ENCODE data around the gene ZNF746. TPM values are rescaled to one million over a fixed set of nuclear protein-coding genes. Genes with fewer than 3 reads are reported as not detected.

ZNF746 gene
- polyA plus RNA-seq, 1 donor (not counting 4 experiments of a cell fraction or from before 2014, with no cell fraction given), result 7.0 TPM

DNA sequence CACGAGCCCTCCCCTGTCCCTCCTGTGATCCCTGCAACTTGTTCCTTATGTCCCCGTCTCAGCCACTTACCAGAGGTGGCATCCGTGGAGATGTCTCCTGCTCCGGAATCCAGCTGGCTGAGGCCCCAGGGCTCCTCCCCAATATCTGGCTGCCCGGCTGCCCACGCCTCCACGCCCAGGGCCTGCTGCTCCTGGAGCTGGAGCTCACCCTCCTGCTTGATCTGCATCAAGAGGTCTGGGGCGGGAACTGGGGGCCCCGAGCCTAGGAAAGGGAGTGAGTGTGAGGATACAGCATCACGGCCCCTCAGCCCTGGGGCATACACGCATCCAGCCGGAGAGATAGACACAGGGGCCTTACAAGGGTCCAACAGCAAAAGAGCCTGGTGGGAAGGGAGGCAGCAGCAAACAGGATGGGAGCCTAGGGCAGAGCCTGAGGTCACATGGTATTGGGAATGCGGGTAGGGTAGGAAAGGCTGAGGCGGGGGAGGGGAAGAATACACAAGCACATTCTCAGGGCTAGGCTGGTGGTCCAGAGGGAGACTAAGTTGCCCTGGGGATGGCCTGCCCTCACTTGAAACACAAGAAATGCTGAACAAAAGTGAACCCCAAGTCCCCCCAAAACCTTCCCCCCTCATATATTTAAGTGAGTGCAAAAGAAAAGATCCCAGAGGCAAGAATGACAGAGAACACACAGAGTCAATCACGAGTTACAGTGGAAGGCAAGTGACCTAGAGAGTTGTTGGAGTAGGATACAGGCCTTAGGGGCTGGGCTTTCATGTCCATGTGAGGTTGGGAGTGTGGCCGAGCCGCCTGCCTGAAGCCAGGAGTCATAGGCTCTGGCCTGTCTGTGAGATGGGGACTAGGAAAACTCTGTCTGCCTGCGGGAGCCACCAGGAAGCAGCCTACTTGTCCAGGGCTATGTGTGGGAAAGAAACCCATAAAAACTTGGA is 19.8 kb downstream of the ZNF746 start:
- H4K20me1 ChIP-seq (ENCODE audit: control insufficient read depth, extremely low read depth, insufficient read depth, low read length), result no peaks in the 10 kb centered on the region
- dilution Hi-C loops (cut with MboI; ENCODE audit: extremely low pct_ligation_motif_present, low sequenced_read_pairs), result no loop called here
- H2AFZ ChIP-seq (ENCODE audit: control insufficient read depth, low read length), result no peak overlapping the region
- no peak overlapping the region for H3K27ac ChIP-seq (ENCODE audit: control insufficient read depth, insufficient read depth, low read length)
- no peak for FAIRE-seq
- H3K9me1 ChIP-seq (ENCODE audit: control insufficient read depth, extremely low read depth, insufficient read depth, low read length), result no peaks in the 10 kb centered on the region
- no peak for DNase-seq (ENCODE audit: low read depth, low spot score)
- no peaks in the 10 kb centered on the region for H3K27me3 ChIP-seq (ENCODE audit: control insufficient read depth, extremely low read depth, insufficient read depth, low read length)
- H3K36me3 ChIP-seq (ENCODE audit: control insufficient read depth in 2 of 2, extremely low read depth in 1 of 2, insufficient read depth in 2 of 2, low read length in 2 of 2), result peaks cover 23 to 25% of the 10 kb centered on the region in 2 experiments
- no peak for TF ChIP-seq EZH2 (IDR thresholded peaks at IDR 0.05; ENCODE audit: low read length)
- TF ChIP-seq, protein P1, sequence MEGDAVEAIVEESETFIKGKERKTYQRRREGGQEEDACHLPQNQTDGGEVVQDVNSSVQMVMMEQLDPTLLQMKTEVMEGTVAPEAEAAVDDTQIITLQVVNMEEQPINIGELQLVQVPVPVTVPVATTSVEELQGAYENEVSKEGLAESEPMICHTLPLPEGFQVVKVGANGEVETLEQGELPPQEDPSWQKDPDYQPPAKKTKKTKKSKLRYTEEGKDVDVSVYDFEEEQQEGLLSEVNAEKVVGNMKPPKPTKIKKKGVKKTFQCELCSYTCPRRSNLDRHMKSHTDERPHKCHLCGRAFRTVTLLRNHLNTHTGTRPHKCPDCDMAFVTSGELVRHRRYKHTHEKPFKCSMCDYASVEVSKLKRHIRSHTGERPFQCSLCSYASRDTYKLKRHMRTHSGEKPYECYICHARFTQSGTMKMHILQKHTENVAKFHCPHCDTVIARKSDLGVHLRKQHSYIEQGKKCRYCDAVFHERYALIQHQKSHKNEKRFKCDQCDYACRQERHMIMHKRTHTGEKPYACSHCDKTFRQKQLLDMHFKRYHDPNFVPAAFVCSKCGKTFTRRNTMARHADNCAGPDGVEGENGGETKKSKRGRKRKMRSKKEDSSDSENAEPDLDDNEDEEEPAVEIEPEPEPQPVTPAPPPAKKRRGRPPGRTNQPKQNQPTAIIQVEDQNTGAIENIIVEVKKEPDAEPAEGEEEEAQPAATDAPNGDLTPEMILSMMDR (optimal IDR thresholded peaks at IDR 0.05 in 1 of 3, IDR thresholded peaks at IDR 0.05 in 1 of 3, conservative IDR thresholded peaks at IDR 0.05 in 1 of 3; ENCODE audit: extremely low read depth in 1 of 3, insufficient read depth in 2 of 3, low read length in 3 of 3), result no peak
- H3K4me2 ChIP-seq (ENCODE audit: control insufficient read depth, extremely low read depth, insufficient read depth, low read depth, low read length), result no peak overlapping the region
- peaks cover 8% of the 10 kb centered on the region for H3K79me2 ChIP-seq (ENCODE audit: control insufficient read depth, insufficient read depth, low read length)
- no peak overlapping the region for H3K9ac ChIP-seq (ENCODE audit: control insufficient read depth, extremely low read depth, insufficient read depth, low read length)
- no peak overlapping the region for H3K4me3 ChIP-seq (ENCODE audit: control insufficient read depth in 2 of 3, extremely low read depth in 1 of 3, insufficient read depth in 2 of 3, low read depth in 1 of 3, low read length in 3 of 3)
- no peaks in the 10 kb centered on the region for H3K4me1 ChIP-seq (ENCODE audit: control insufficient read depth, extremely low read depth, insufficient read depth, low read length)
- no peaks in the 10 kb centered on the region for H3K9me3 ChIP-seq (ENCODE audit: control insufficient read depth, low read depth, low read length)

DNA sequence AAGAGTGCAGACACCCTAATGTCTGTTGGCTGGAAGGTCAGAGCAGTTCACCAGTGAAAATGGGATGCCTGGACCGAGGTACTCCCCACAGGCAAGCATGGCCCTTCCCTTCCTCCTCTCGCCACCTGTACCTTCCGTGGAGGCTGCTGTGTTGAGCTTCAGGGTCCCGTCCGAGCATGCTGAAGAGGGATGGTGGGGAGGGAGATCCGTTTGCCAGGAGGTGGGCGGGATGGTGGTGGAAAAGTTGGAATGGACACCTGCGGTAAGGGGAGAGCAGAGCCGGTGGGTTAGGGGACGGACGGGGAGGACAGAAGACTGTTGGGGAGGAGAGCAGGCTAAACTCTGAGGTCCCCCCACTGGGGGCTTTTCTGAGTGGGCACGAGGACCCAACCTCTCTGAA is 20.8 kb downstream of the ZNF746 start:
- no peak for FAIRE-seq
- no peak for DNase-seq (ENCODE audit: low read depth, low spot score)
- H3K4me3 ChIP-seq (ENCODE audit: control insufficient read depth in 2 of 3, extremely low read depth in 1 of 3, insufficient read depth in 2 of 3, low read depth in 1 of 3, low read length in 3 of 3), result no peak overlapping the region
- H3K79me2 ChIP-seq (ENCODE audit: control insufficient read depth, insufficient read depth, low read length), result peaks cover 8% of the 10 kb centered on the region
- TF ChIP-seq, protein P1 (optimal IDR thresholded peaks at IDR 0.05 in 1 of 3, IDR thresholded peaks at IDR 0.05 in 1 of 3, conservative IDR thresholded peaks at IDR 0.05 in 1 of 3; ENCODE audit: extremely low read depth in 1 of 3, insufficient read depth in 2 of 3, low read length in 3 of 3), result no peak
- TF ChIP-seq EZH2 (IDR thresholded peaks at IDR 0.05; ENCODE audit: low read length), result no peak
- H3K27me3 ChIP-seq (ENCODE audit: control insufficient read depth, extremely low read depth, insufficient read depth, low read length), result no peaks in the 10 kb centered on the region
- H3K9me3 ChIP-seq (ENCODE audit: control insufficient read depth, low read depth, low read length), result no peaks in the 10 kb centered on the region
- H3K36me3 ChIP-seq (ENCODE audit: control insufficient read depth in 2 of 2, extremely low read depth in 1 of 2, insufficient read depth in 2 of 2, low read length in 2 of 2), result peaks cover 21 to 25% of the 10 kb centered on the region in 2 experiments
- H3K9ac ChIP-seq (ENCODE audit: control insufficient read depth, extremely low read depth, insufficient read depth, low read length), result no peak overlapping the region
- no peaks in the 10 kb centered on the region for H3K9me1 ChIP-seq (ENCODE audit: control insufficient read depth, extremely low read depth, insufficient read depth, low read length)
- no peak overlapping the region for H3K27ac ChIP-seq (ENCODE audit: control insufficient read depth, insufficient read depth, low read length)
- H2AFZ ChIP-seq (ENCODE audit: control insufficient read depth, low read length), result no peak overlapping the region
- dilution Hi-C loops (cut with MboI; ENCODE audit: extremely low pct_ligation_motif_present, low sequenced_read_pairs), result no loop called here
- H3K4me2 ChIP-seq (ENCODE audit: control insufficient read depth, extremely low read depth, insufficient read depth, low read depth, low read length), result no peak overlapping the region
- H4K20me1 ChIP-seq (ENCODE audit: control insufficient read depth, extremely low read depth, insufficient read depth, low read length), result no peaks in the 10 kb centered on the region
- no peaks in the 10 kb centered on the region for H3K4me1 ChIP-seq (ENCODE audit: control insufficient read depth, extremely low read depth, insufficient read depth, low read length)

Data from keratinocyte (primary cell).